HEK293T (cell line): ENCODE measurements around the gene LGR5.
A peak's percentile ranks its signal among the peaks of the same experiment; 100 is the strongest.

Experiments used
- CTCF ChIA-PET: fragments of 350-600 bp; formaldehyde crosslinking; extraction: SDS; loops from one replicate; lab custom pipeline; 2021; ENCODE audit warnings: antibody characterized with exemption, inconsistent platforms; lab: Yijun Ruan, JAX
- POLR2A ChIA-PET: fragments of 350-600 bp; formaldehyde crosslinking; extraction: SDS; loops from one replicate; lab custom pipeline; 2020; ENCODE audit warnings: antibody characterized with exemption, inconsistent platforms; lab: Yijun Ruan, JAX
- DNase-seq: peaks from one replicate; pipeline ENCODE4 v3.0.0; 2012; ENCODE audit warnings: mixed read lengths; ENCODE audit errors: extremely low spot score
- ARNT ChIP-seq: fragments of 450-650 bp; IDR thresholded peaks from 2 replicates; pipeline ENCODE4 v1.6.1; 2017; ENCODE audit warnings: mild to moderate bottlenecking
- BHLHE40 ChIP-seq: fragments of 450-650 bp; IDR thresholded peaks from 2 replicates; pipeline ENCODE4 v1.6.1; 2016; ENCODE audit warnings: mild to moderate bottlenecking, moderate library complexity, borderline replicate concordance
- CTBP1 ChIP-seq: fragments of 450-650 bp; IDR thresholded peaks from 2 replicates; pipeline ENCODE4 v1.6.1; 2016; ENCODE audit warnings: borderline replicate concordance
- ELF4 ChIP-seq: fragments of 450-650 bp; IDR thresholded peaks from 2 replicates; pipeline ENCODE4 v1.6.1; 2017; ENCODE audit warnings: antibody characterized with exemption
- FOXA1 ChIP-seq: fragments of 450-650 bp; IDR thresholded peaks from 2 replicates; pipeline ENCODE4 v1.6.1; 2016; ENCODE audit warnings: mild to moderate bottlenecking
- FOXK2 ChIP-seq: fragments of 450-650 bp; IDR thresholded peaks from 2 replicates; pipeline ENCODE4 v1.6.1; 2016; ENCODE audit warnings: mild to moderate bottlenecking
- FOXM1 ChIP-seq: fragments of 450-650 bp; IDR thresholded peaks from 2 replicates; pipeline ENCODE4 v1.6.1; 2017; ENCODE audit warnings: mild to moderate bottlenecking, borderline replicate concordance
- HDGF ChIP-seq: fragments of 450-650 bp; IDR thresholded peaks from 2 replicates; pipeline ENCODE4 v1.6.1; 2017; ENCODE audit warnings: antibody characterized with exemption, borderline replicate concordance
- L3MBTL2 ChIP-seq: fragments of 450-650 bp; conservative IDR thresholded peaks from 2 replicates; pipeline ENCODE4 v1.6.1; 2016; ENCODE audit warnings: mild to moderate bottlenecking
- LEF1 ChIP-seq: fragments of 450-650 bp; IDR thresholded peaks from 2 replicates; pipeline ENCODE4 v1.6.1; 2017; ENCODE audit warnings: mild to moderate bottlenecking, borderline replicate concordance
- NFRKB ChIP-seq: fragments of 450-650 bp; IDR thresholded peaks from 2 replicates; pipeline ENCODE4 v1.6.1; 2016; ENCODE audit warnings: mild to moderate bottlenecking, moderate library complexity
- SP1 ChIP-seq: fragments of 450-650 bp; IDR thresholded peaks from 2 replicates; pipeline ENCODE4 v1.6.1; 2017
- SUZ12 ChIP-seq: fragments of 450-650 bp; IDR thresholded peaks from 2 replicates; pipeline ENCODE4 v1.6.1; 2016; ENCODE audit warnings: mild to moderate bottlenecking
- TARDBP ChIP-seq: fragments of 450-650 bp; IDR thresholded peaks from 2 replicates; pipeline ENCODE4 v1.6.1; 2016
- ZNF384 ChIP-seq: fragments of 450-650 bp; IDR thresholded peaks from 2 replicates; pipeline ENCODE4 v1.6.1; 2016
- TF ChIP-seq, protein P1 (sequence below): fragments of 450-650 bp; IDR thresholded peaks from 2 replicates; pipeline ENCODE4 v1.6.1; 2016

Gene LGR5

DNA sequence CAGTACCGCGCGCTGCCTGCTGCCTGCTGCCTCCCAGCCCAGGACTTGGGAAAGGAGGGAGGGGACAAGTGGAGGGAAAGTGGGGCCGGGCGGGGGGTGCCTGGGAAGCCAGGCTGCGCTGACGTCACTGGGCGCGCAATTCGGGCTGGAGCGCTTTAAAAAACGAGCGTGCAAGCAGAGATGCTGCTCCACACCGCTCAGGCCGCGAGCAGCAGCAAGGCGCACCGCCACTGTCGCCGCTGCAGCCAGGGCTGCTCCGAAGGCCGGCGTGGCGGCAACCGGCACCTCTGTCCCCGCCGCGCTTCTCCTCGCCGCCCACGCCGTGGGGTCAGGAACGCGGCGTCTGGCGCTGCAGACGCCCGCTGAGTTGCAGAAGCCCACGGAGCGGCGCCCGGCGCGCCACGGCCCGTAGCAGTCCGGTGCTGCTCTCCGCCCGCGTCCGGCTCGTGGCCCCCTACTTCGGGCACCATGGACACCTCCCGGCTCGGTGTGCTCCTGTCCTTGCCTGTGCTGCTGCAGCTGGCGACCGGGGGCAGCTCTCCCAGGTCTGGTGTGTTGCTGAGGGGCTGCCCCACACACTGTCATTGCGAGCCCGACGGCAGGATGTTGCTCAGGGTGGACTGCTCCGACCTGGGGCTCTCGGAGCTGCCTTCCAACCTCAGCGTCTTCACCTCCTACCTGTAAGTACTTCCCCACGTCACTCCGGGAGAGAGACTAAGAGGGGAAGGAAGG, at the start of gene LGR5:
LGR5 (plus strand) TSS at position 186 of the 732 bp plus-strand sequence; CDS start at position 469, 283 bp downstream.
- ChIA-PET CTCF (interaction anchor here (0.7 to 1.2 kb wide), 2 partner anchors 11 to 112 kb away, joined by 3 read pairs; no protein-coding TSS in a partner anchor), POLR2A (interaction anchor here (1.0 kb wide), 1 partner anchor 10 kb away, joined by 4 read pairs; no protein-coding TSS in a partner anchor)
- peak; percentile 71 for DNase-seq
- TF ChIP-seq SP1 (no peak), L3MBTL2 (0 out of 2 replicates have a peak, but pooled peaks have one; percentile 48)

- ChIA-PET POLR2A (no interaction called here), CTCF (interaction anchor here (0.7 to 1.3 kb wide), 6 partner anchors 9 to 31 kb away, joined by 3 to 11 read pairs (median 6); no protein-coding TSS in a partner anchor)
- peak; percentile 71 for DNase-seq
- TF ChIP-seq FOXM1, result no peak
- TF ChIP-seq, protein P1, sequence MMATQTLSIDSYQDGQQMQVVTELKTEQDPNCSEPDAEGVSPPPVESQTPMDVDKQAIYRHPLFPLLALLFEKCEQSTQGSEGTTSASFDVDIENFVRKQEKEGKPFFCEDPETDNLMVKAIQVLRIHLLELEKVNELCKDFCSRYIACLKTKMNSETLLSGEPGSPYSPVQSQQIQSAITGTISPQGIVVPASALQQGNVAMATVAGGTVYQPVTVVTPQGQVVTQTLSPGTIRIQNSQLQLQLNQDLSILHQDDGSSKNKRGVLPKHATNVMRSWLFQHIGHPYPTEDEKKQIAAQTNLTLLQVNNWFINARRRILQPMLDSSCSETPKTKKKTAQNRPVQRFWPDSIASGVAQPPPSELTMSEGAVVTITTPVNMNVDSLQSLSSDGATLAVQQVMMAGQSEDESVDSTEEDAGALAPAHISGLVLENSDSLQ, result no peak
- no peak for TF ChIP-seq LEF1
- no peak for TF ChIP-seq ELF4
- no peak for TF ChIP-seq HDGF
- TF ChIP-seq NFRKB, result no peak
- TF ChIP-seq ARNT, result no peak
- TF ChIP-seq FOXK2, result no peak
- TF ChIP-seq SUZ12, result no peak
- no peak for TF ChIP-seq SP1
- TF ChIP-seq CTBP1, result no peak
- no peak for TF ChIP-seq FOXA1
- TF ChIP-seq ZNF384, result no peak
- TF ChIP-seq L3MBTL2, result no peak
These were observed 47.0 kb upstream of the LGR5 start for GRCh38 chr12:71392521-71393145.

- no peak for DNase-seq
- ChIA-PET POLR2A (no interaction called here), CTCF (no interaction called here)
- TF ChIP-seq CTBP1 (no peak), FOXA1 (no peak), ZNF384 (no peak), HDGF (no peak), ARNT (no peak), BHLHE40 (no peak), FOXM1 (no peak), LEF1 (no peak), SP1 (no peak), TARDBP (no peak), L3MBTL2 (no peak), SUZ12 (no peak), FOXK2 (no peak), ELF4 (no peak), NFRKB (no peak)
- TF ChIP-seq, protein P1, result no peak
These were observed 46.0 kb upstream of the LGR5 start for GRCh38 chr12:71393625-71394024.

- no peak for DNase-seq
- CTCF ChIA-PET, result no interaction called here
- TF ChIP-seq NFRKB (no peak), LEF1 (no peak), ZNF384 (no peak), CTBP1 (no peak), HDGF (no peak), L3MBTL2 (no peak), SUZ12 (no peak), FOXA1 (no peak), TARDBP (no peak), ELF4 (no peak), FOXK2 (no peak), SP1 (no peak)
- TF ChIP-seq, protein P1, result no peak; the same call in 1 of the 2 replicates
- POLR2A ChIA-PET, result no interaction called here
These were observed 42.1 kb upstream of the LGR5 start for GRCh38 chr12:71397433-71397954.

- POLR2A ChIA-PET, result no interaction called here
- CTCF ChIA-PET, result interaction anchor here (0.6 kb wide), 1 partner anchor 17 kb away, joined by 3 read pairs; no protein-coding TSS in a partner anchor
- TF ChIP-seq SP1 (no peak), FOXA1 (no peak), L3MBTL2 (no peak), HDGF (no peak), FOXK2 (no peak), FOXM1 (no peak), ARNT (no peak), BHLHE40 (no peak), SUZ12 (no peak), NFRKB (no peak), ELF4 (no peak)
- TF ChIP-seq, protein P1, result no peak
- no peak for DNase-seq
These were observed 40.4 kb upstream of the LGR5 start for GRCh38 chr12:71399197-71399596.
